WTC11 (cell line): ENCODE measurements around the gene RAB17. TPM values are rescaled to one million over a fixed set of nuclear protein-coding genes. Genes with fewer than 3 reads are reported as not detected.

Experiments
- ATAC-seq: fragments of 200-7000 bp; cut with Tn5 transposase; 2 replicates; pipeline ENCODE4 v1.10.0; 2021; ENCODE audit warnings: mild to moderate bottlenecking, moderate library complexity
- Bru-seq: library from RNA; stranded (reverse); fragments of 400-500 nt; gene quantifications from one replicate; lab custom pipeline; 2021; lab: Mats Ljungman, UMichigan
- CTCF ChIA-PET: fragments of 300-600 bp; sonication (Branson Sonifier 250); formaldehyde crosslinking; loops from one replicate; lab custom pipeline; 2021; ENCODE audit warnings: antibody characterized with exemption; lab: Charles Lee
- POLR2A ChIA-PET: fragments of 350-600 bp; sonication (Branson Sonifier 250); formaldehyde crosslinking; loops from one replicate; lab custom pipeline; 2021; ENCODE audit warnings: antibody characterized with exemption; lab: Charles Lee
- DNase-seq: peaks from one replicate; pipeline ENCODE4 v3.0.0; 2021; ENCODE audit warnings: low spot score
- H3K27ac Mint-ChIP-seq: 2 replicates; pipeline ENCODE4 v1.8.0; 2021; ENCODE audit warnings: mixed read lengths
- H3K27me3 Mint-ChIP-seq: 2 replicates; pipeline ENCODE4 v1.8.0; 2021; ENCODE audit warnings: low read depth, mild to moderate bottlenecking, moderate library complexity, mixed read lengths
- H3K36me3 Mint-ChIP-seq: 2 replicates; pipeline ENCODE4 v1.8.0; 2021; ENCODE audit warnings: mixed read lengths
- H3K4me1 Mint-ChIP-seq: 2 replicates; pipeline ENCODE4 v1.8.0; 2022; ENCODE audit warnings: mixed read lengths
- H3K4me3 Mint-ChIP-seq: 2 replicates; pipeline ENCODE4 v1.8.0; 2021; ENCODE audit warnings: mild to moderate bottlenecking, moderate library complexity, mixed read lengths
- H3K9me3 Mint-ChIP-seq: 2 replicates; pipeline ENCODE4 v1.8.0; 2021; ENCODE audit warnings: mixed read lengths
- E2F4 ChIP-seq: sonication (generic); formaldehyde crosslinking; IDR thresholded peaks from 2 replicates; pipeline ENCODE4 v1.8.1; 2022; ENCODE audit warnings: low read depth, mild to moderate bottlenecking, moderate library complexity, missing genetic modification reagents, borderline replicate concordance
- E2F5 ChIP-seq: sonication (generic); formaldehyde crosslinking; IDR thresholded peaks from 2 replicates; pipeline ENCODE4 v1.8.1; 2022; ENCODE audit warnings: mild to moderate bottlenecking, moderate library complexity, missing genetic modification reagents
- IRF2 ChIP-seq: sonication (generic); formaldehyde crosslinking; IDR thresholded peaks from 2 replicates; pipeline ENCODE4 v1.8.0; 2022; ENCODE audit warnings: low read depth, missing genetic modification reagents, borderline replicate concordance
- MXD4 ChIP-seq: fragments of 250-450 bp; sonication (Bioruptor Pico); IDR thresholded peaks from 2 replicates; pipeline ENCODE4 v1.8.0; 2021; ENCODE audit warnings: mild to moderate bottlenecking, moderate library complexity, borderline replicate concordance
- NR2C2 ChIP-seq: sonication (generic); formaldehyde crosslinking; IDR thresholded peaks from 2 replicates; pipeline ENCODE4 v1.8.0; 2022; ENCODE audit warnings: mild to moderate bottlenecking, missing genetic modification reagents
- NR3C1 ChIP-seq: sonication (generic); formaldehyde crosslinking; conservative IDR thresholded peaks from 2 replicates; pipeline ENCODE4 v1.8.1; 2023; ENCODE audit warnings: low read depth, mild to moderate bottlenecking, missing genetic modification reagents
- ZNF121 ChIP-seq: sonication (generic); formaldehyde crosslinking; IDR thresholded peaks from 2 replicates; pipeline ENCODE4 v1.8.0; 2023; ENCODE audit warnings: missing genetic modification reagents
- ZNF138 ChIP-seq: sonication (generic); formaldehyde crosslinking; conservative IDR thresholded peaks from 2 replicates; pipeline ENCODE4 v1.8.1; 2022; ENCODE audit warnings: mild to moderate bottlenecking, moderate library complexity, missing genetic modification reagents
- ZNF232 ChIP-seq: sonication (generic); formaldehyde crosslinking; IDR thresholded peaks from 2 replicates; pipeline ENCODE4 v1.8.0; 2022; ENCODE audit warnings: mild to moderate bottlenecking, missing genetic modification reagents
- long read RNA-seq, 3 experiments: library from RNA in 1 of 3; library from capped mRNA in 1 of 3; library from polyadenylated mRNA in 1 of 3; unstranded in 2 of 3; stranded (forward) in 1 of 3; transcript quantifications; one replicate each; pipeline ENCODE4 v2.0.0, GENCODE V29; 2021
- total RNA-seq: library from RNA; stranded (reverse); gene quantifications from 3 replicates; pipeline ENCODE4 v1.2.3, GENCODE V29; 2021
- TF ChIP-seq, protein P1 (sequence below): sonication (generic); formaldehyde crosslinking; IDR thresholded peaks from 2 replicates; pipeline ENCODE4 v1.8.0; 2023; ENCODE audit warnings: mild to moderate bottlenecking, missing genetic modification reagents
- TF ChIP-seq, protein P2 (sequence below): sonication (generic); formaldehyde crosslinking; IDR thresholded peaks from 2 replicates; pipeline ENCODE4 v1.8.0; 2022; ENCODE audit warnings: missing genetic modification reagents
- TF ChIP-seq, protein P3 (sequence below): sonication (generic); formaldehyde crosslinking; IDR thresholded peaks from 2 replicates; pipeline ENCODE4 v1.8.0; 2022; ENCODE audit warnings: mild to moderate bottlenecking, missing genetic modification reagents
- TF ChIP-seq, protein P4 (sequence below): sonication (generic); formaldehyde crosslinking; IDR thresholded peaks from 2 replicates; pipeline ENCODE4 v1.8.1; 2023; ENCODE audit warnings: mild to moderate bottlenecking, moderate library complexity, missing genetic modification reagents
- TF ChIP-seq, protein P5 (sequence below): fragments of 250-450 bp; sonication (Bioruptor Pico); IDR thresholded peaks from 2 replicates; pipeline ENCODE4 v1.9.0; 2021; ENCODE audit warnings: mild to moderate bottlenecking, borderline replicate concordance

Gene RAB17
- 134 to 140 TPM (median 137 TPM) in 3 replicates for total RNA-seq
- Bru-seq, nascent RNA: percentile 93 among the genes with signal in this experiment
- long read RNA-seq, experiment 1, transcript RAB17-206 (6 exons, 1,511 nt): minor isoform, 8 of 389 reads
- long read RNA-seq, experiment 1, transcript RAB17-209 (2 exons, 937 nt): minor isoform, 18 of 389 reads
- long read RNA-seq, experiment 1, transcript RAB17-201 (6 exons, 1,966 nt): major isoform, 174 of 389 reads
- long read RNA-seq, experiment 1, transcript RAB17-202 (5 exons, 1,792 nt): minor isoform, 40 of 389 reads
- long read RNA-seq, experiment 1, partial matches to known transcripts: 6 of 389 reads
- long read RNA-seq, experiment 1, other reads (novel, unspliced or antisense): 139 of 389 reads
- long read RNA-seq, experiment 2, transcript RAB17-201 (6 exons, 1,966 nt): major isoform, 53 of 177 reads
- long read RNA-seq, experiment 2, transcript RAB17-210 (3 exons, 3,211 nt): minor isoform, 9 of 177 reads
- long read RNA-seq, experiment 2, transcript RAB17-202 (5 exons, 1,792 nt): minor isoform, 19 of 177 reads
- long read RNA-seq, experiment 2, transcript RAB17-209 (2 exons, 937 nt): minor isoform, 15 of 177 reads
- long read RNA-seq, experiment 2, partial matches to known transcripts: 8 of 177 reads
- long read RNA-seq, experiment 2, other reads (novel, unspliced or antisense): 69 of 177 reads
- long read RNA-seq, experiment 3, transcript RAB17-202 (5 exons, 1,792 nt): minor isoform, 28 of 256 reads
- long read RNA-seq, experiment 3, transcript RAB17-201 (6 exons, 1,966 nt): major isoform, 124 of 256 reads
- long read RNA-seq, experiment 3, transcript RAB17-206 (6 exons, 1,511 nt): minor isoform, 11 of 256 reads
- long read RNA-seq, experiment 3, partial matches to known transcripts: 1 of 256 reads
- long read RNA-seq, experiment 3, other reads (novel, unspliced or antisense): 90 of 256 reads

DNA sequence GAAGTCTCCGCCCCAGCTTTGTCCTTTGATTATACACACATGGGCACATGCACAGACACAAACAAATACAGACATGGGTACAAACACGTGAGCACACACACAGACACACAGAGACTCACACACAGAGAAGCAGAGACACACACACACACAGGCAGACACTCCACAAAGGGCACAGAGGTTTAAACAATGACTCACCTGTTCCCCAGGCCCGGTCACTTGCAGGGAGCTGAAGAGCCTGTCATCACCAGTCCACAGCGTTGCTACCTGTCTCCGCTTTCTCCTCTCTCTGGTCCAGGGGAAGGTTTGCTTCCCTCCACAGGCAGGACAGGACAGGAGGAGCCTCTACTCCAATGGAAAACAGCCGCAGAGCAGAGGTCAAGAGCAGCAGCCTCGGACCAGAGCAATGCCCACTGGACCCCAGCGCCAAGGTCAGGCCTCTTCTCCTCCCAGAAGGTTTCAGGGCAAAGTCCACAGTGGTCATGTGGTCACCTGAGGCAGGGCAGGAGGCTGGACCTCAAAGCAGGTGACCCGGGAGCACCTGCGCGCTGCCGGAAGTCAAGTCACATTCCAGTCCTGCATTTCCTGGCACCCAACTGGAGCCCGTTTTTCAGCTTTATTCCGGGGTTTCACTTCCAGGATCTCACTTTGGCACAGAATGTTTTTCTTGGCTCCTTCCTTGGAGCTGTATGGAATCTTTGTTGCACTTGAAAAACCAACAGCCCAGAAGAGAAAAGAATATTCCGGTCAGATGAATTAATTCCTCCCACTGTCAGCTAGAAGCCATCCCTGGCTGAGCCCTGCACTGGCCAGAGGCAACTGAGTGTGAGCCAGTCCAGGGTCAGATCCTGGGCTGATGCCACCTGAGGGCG, at the start of gene RAB17:
Gene RAB17 (minus strand): TSS at position 463 of the 869 bp plus-strand sequence. CDS start 4,580 bp downstream, outside the sequence.
- Mint-ChIP-seq H3K27me3 (no peaks in the 10 kb centered on the region), H3K4me3 (peak within 1 kb of the TSS; percentile 83), H3K36me3 (peaks cover 17% of the 10 kb centered on the region), H3K27ac (peak within 1 kb of the TSS; percentile 76), H3K9me3 (no peaks in the 10 kb centered on the region), H3K4me1 (peaks cover 88% of the 10 kb centered on the region)
- DNase-seq (peak; percentile 51), ATAC-seq (peak; percentile 69)
- ChIA-PET POLR2A (interaction anchor here (0.5 to 2.4 kb wide), 8 partner anchors 9 to 98 kb away, joined by 3 to 7 read pairs (median 4); no protein-coding TSS in a partner anchor), CTCF (interaction anchor here (1.0 to 5.5 kb wide), 10 partner anchors 11 to 184 kb away, joined by 3 to 37 read pairs (median 6); no protein-coding TSS in a partner anchor)
- TF ChIP-seq NR3C1 (no peak), E2F5 (CRISPR knock-in tag) (no peak), ZNF232 (peak; percentile 69; the same call in 1 of the 2 replicates), MXD4 (CRISPR knock-in tag) (no peak), IRF2 (CRISPR knock-in tag) (no peak), ZNF138 (CRISPR knock-in tag) (no peak), ZNF121 (CRISPR knock-in tag) (no peak), NR2C2 (no peak), E2F4 (CRISPR knock-in tag) (no peak)
- TF ChIP-seq, protein P1, sequence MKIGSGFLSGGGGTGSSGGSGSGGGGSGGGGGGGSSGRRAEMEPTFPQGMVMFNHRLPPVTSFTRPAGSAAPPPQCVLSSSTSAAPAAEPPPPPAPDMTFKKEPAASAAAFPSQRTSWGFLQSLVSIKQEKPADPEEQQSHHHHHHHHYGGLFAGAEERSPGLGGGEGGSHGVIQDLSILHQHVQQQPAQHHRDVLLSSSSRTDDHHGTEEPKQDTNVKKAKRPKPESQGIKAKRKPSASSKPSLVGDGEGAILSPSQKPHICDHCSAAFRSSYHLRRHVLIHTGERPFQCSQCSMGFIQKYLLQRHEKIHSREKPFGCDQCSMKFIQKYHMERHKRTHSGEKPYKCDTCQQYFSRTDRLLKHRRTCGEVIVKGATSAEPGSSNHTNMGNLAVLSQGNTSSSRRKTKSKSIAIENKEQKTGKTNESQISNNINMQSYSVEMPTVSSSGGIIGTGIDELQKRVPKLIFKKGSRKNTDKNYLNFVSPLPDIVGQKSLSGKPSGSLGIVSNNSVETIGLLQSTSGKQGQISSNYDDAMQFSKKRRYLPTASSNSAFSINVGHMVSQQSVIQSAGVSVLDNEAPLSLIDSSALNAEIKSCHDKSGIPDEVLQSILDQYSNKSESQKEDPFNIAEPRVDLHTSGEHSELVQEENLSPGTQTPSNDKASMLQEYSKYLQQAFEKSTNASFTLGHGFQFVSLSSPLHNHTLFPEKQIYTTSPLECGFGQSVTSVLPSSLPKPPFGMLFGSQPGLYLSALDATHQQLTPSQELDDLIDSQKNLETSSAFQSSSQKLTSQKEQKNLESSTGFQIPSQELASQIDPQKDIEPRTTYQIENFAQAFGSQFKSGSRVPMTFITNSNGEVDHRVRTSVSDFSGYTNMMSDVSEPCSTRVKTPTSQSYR (CRISPR knock-in tag): no peak
- TF ChIP-seq, protein P2, sequence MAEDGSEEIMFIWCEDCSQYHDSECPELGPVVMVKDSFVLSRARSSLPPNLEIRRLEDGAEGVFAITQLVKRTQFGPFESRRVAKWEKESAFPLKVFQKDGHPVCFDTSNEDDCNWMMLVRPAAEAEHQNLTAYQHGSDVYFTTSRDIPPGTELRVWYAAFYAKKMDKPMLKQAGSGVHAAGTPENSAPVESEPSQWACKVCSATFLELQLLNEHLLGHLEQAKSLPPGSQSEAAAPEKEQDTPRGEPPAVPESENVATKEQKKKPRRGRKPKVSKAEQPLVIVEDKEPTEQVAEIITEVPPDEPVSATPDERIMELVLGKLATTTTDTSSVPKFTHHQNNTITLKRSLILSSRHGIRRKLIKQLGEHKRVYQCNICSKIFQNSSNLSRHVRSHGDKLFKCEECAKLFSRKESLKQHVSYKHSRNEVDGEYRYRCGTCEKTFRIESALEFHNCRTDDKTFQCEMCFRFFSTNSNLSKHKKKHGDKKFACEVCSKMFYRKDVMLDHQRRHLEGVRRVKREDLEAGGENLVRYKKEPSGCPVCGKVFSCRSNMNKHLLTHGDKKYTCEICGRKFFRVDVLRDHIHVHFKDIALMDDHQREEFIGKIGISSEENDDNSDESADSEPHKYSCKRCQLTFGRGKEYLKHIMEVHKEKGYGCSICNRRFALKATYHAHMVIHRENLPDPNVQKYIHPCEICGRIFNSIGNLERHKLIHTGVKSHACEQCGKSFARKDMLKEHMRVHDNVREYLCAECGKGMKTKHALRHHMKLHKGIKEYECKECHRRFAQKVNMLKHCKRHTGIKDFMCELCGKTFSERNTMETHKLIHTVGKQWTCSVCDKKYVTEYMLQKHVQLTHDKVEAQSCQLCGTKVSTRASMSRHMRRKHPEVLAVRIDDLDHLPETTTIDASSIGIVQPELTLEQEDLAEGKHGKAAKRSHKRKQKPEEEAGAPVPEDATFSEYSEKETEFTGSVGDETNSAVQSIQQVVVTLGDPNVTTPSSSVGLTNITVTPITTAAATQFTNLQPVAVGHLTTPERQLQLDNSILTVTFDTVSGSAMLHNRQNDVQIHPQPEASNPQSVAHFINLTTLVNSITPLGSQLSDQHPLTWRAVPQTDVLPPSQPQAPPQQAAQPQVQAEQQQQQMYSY (CRISPR knock-in tag): peak; percentile 95
- TF ChIP-seq, protein P3, sequence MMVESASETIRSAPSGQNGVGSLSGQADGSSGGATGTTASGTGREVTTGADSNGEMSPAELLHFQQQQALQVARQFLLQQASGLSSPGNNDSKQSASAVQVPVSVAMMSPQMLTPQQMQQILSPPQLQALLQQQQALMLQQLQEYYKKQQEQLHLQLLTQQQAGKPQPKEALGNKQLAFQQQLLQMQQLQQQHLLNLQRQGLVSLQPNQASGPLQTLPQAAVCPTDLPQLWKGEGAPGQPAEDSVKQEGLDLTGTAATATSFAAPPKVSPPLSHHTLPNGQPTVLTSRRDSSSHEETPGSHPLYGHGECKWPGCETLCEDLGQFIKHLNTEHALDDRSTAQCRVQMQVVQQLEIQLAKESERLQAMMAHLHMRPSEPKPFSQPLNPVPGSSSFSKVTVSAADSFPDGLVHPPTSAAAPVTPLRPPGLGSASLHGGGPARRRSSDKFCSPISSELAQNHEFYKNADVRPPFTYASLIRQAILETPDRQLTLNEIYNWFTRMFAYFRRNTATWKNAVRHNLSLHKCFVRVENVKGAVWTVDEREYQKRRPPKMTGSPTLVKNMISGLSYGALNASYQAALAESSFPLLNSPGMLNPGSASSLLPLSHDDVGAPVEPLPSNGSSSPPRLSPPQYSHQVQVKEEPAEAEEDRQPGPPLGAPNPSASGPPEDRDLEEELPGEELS (CRISPR knock-in tag): peak; percentile 39; the same call in 1 of the 2 replicates
- TF ChIP-seq, protein P4, sequence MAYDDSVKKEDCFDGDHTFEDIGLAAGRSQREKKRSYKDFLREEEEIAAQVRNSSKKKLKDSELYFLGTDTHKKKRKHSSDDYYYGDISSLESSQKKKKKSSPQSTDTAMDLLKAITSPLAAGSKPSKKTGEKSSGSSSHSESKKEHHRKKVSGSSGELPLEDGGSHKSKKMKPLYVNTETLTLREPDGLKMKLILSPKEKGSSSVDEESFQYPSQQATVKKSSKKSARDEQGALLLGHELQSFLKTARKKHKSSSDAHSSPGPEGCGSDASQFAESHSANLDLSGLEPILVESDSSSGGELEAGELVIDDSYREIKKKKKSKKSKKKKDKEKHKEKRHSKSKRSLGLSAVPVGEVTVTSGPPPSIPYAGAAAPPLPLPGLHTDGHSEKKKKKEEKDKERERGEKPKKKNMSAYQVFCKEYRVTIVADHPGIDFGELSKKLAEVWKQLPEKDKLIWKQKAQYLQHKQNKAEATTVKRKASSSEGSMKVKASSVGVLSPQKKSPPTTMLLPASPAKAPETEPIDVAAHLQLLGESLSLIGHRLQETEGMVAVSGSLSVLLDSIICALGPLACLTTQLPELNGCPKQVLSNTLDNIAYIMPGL (CRISPR knock-in tag): no peak
- TF ChIP-seq, protein P5, sequence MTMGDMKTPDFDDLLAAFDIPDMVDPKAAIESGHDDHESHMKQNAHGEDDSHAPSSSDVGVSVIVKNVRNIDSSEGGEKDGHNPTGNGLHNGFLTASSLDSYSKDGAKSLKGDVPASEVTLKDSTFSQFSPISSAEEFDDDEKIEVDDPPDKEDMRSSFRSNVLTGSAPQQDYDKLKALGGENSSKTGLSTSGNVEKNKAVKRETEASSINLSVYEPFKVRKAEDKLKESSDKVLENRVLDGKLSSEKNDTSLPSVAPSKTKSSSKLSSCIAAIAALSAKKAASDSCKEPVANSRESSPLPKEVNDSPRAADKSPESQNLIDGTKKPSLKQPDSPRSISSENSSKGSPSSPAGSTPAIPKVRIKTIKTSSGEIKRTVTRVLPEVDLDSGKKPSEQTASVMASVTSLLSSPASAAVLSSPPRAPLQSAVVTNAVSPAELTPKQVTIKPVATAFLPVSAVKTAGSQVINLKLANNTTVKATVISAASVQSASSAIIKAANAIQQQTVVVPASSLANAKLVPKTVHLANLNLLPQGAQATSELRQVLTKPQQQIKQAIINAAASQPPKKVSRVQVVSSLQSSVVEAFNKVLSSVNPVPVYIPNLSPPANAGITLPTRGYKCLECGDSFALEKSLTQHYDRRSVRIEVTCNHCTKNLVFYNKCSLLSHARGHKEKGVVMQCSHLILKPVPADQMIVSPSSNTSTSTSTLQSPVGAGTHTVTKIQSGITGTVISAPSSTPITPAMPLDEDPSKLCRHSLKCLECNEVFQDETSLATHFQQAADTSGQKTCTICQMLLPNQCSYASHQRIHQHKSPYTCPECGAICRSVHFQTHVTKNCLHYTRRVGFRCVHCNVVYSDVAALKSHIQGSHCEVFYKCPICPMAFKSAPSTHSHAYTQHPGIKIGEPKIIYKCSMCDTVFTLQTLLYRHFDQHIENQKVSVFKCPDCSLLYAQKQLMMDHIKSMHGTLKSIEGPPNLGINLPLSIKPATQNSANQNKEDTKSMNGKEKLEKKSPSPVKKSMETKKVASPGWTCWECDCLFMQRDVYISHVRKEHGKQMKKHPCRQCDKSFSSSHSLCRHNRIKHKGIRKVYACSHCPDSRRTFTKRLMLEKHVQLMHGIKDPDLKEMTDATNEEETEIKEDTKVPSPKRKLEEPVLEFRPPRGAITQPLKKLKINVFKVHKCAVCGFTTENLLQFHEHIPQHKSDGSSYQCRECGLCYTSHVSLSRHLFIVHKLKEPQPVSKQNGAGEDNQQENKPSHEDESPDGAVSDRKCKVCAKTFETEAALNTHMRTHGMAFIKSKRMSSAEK: no peak
